Measurements from ENCODE around the gene CCDC112.
"Not testable (repeated sequence)": the region's sequence is repeated elsewhere in the genome, so short reads cannot be mapped to it uniquely, and the experiment has no call there.

DNA sequence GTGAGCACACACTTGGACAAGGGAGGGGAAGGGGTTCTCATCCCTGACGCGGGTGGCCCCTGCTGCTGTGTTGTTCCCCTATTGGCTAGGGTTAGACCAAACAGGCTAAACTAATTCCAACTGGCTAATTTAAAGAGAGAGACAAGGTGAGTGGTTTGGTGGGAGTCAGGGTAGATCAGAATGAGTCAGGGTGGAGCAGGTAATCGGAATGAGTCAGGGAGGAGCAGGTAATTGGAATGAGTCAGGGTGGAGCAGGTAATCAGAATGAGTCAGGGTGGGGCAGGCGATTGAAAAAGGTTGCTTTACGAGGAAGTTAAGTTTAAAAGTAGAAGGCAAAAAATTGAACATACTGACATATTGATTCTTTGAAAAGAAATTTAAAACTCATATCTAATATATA lies 47.1 kb downstream of the CCDC112 start:
- TF ChIP-seq CTCF (IDR thresholded peaks at IDR 0.05); ZFX (IDR thresholded peaks at IDR 0.05; ENCODE audit: borderline replicate concordance): not testable (repeated sequence)

All from 22Rv1 (cell line).